ENCODE measurements around the gene CPLX4.

Gene CPLX4

GRCh38 chr18:59278793-59279192, 39.7 kb downstream of the CPLX4 start:
- H3K4me3 ChIP-seq (ENCODE audit: low read depth, low read length), result no peak overlapping the region
- no peak for DNase-seq (ENCODE audit: low read depth)
- TF ChIP-seq, protein P1, sequence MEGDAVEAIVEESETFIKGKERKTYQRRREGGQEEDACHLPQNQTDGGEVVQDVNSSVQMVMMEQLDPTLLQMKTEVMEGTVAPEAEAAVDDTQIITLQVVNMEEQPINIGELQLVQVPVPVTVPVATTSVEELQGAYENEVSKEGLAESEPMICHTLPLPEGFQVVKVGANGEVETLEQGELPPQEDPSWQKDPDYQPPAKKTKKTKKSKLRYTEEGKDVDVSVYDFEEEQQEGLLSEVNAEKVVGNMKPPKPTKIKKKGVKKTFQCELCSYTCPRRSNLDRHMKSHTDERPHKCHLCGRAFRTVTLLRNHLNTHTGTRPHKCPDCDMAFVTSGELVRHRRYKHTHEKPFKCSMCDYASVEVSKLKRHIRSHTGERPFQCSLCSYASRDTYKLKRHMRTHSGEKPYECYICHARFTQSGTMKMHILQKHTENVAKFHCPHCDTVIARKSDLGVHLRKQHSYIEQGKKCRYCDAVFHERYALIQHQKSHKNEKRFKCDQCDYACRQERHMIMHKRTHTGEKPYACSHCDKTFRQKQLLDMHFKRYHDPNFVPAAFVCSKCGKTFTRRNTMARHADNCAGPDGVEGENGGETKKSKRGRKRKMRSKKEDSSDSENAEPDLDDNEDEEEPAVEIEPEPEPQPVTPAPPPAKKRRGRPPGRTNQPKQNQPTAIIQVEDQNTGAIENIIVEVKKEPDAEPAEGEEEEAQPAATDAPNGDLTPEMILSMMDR (IDR thresholded peaks at IDR 0.05; ENCODE audit: low read depth, low read length, missing control alignments), result no peak

DNA sequence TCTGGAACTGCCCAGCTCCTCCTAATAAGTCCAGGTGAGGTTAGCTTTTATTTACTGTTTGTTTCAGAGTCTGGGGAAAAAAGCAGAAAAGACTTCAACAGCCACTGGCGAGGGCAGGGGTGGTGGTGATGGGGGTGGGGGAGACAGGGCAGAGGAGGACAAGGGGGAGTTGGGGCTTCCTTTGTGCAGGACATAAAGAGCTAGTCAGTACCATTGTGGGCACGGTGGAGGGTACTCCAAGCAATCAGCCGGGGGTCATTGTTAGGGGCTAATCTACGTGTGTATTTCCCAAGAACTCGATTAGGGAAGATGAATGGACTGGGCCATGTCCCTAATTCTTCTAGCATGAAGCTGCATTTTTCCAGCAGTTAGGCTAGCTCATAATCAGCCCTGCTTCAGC, 42.4 kb downstream of the CPLX4 start:
- TF ChIP-seq, protein P1 (IDR thresholded peaks at IDR 0.05; ENCODE audit: low read depth, low read length, missing control alignments), result no peak
- no peak overlapping the region for H3K4me3 ChIP-seq (ENCODE audit: low read depth, low read length)
- DNase-seq (ENCODE audit: low read depth), result no peak

GRCh38 chr18:59275406-59275949, 43.0 kb downstream of the CPLX4 start:
- TF ChIP-seq, protein P1 (IDR thresholded peaks at IDR 0.05; ENCODE audit: low read depth, low read length, missing control alignments), result no peak
- no peak overlapping the region for H3K4me3 ChIP-seq (ENCODE audit: low read depth, low read length)
- no peak for DNase-seq (ENCODE audit: low read depth)

GRCh38 chr18:59274533-59274928, 43.9 kb downstream of the CPLX4 start:
- TF ChIP-seq, protein P1 (IDR thresholded peaks at IDR 0.05; ENCODE audit: low read depth, low read length, missing control alignments), result no peak

DNA sequence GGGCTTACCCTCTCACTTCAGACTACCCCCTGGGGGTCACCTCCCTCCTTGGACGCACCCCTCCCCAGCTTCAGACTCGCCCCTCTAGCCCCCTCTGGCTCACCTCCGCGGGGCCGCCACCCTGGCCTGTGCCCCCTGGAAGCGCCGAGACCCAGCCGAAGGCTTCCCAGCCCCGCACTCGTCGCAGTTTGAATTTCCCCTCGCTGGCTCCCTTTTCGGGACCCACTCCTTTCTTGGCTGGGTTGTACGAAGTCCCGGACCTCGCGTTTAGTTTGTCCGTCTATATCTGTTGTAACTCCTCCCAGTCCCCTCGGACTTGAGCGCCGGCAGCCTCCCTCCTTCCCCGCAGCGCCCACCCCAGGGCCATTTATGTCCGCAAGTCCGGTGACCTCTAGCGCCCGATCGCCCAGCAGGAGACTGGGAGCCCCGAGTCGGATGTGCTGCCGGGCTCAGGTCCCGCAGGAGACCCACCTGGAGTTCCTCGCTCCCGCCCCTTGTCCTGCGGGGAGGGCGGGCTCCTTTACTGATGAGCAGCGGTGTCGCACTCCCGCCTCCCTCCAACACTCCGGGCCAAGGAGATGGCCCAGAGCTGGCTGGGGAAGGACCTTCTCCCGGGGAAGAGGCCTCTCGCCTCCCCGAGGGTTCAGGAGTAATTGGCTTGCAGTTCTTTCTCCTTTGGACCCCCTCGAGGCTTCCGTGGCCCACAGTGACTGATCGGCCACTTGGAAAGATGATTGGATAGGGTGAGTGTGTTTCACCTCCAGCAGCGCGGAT, 44.5 kb downstream of the CPLX4 start:
- TF ChIP-seq, protein P1 (IDR thresholded peaks at IDR 0.05; ENCODE audit: low read depth, low read length, missing control alignments), result no peak
- H3K4me3 ChIP-seq (ENCODE audit: low read depth, low read length), result no peak overlapping the region
- no peak for DNase-seq (ENCODE audit: low read depth)

More at GRCh38 chr18:59274533-59274928, 43.9 kb downstream of the CPLX4 start:
- DNase-seq (ENCODE audit: low read depth), result no peak
- H3K4me3 ChIP-seq (ENCODE audit: low read depth, low read length), result no peak overlapping the region

DNA sequence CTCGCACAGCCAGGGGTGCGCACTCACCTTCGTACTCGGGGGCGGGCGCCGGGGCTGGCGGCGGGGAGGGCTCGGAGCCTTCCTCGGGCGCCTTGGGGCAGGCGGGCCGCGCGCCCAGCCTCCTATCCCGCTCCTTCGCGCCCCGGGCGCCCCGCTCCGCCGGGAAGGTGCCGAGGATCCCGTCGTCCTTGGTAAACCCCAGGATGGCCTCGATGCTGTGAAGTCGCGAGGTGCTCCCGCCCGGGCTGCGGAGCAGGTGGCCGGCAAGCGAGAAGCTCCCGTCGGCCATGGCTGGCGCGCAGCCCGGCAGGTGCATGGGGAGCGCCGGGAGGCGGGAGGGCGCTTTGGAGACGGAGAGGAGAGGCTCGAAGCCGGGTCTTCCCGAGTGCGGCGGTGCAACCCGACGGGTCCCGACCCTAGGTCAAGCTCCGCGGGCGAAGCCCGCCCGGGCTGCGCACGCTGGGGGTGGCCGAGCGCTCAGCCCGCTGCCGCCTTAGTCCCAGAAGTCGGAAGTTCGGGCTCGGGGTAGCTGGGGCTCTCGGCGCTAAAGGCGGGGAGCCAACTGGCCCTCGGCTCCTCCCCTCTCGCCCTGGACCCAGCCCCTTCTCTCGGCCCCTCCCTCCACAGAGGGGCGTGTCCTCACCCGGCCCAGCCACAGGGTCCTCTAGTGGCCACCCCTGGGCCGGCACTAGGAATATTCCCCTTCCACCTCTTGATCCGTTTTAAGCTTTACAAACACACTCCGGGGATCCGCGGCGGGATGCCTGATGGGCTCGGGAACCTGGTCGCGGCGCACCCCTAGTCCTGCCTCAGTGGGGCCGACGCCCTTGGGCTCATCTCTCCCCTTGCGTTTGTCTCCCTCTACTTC, 45.3 kb downstream of the CPLX4 start, which contains the start of gene RAX:
Gene RAX (minus strand): TSS at position 564 of the 868 bp plus-strand sequence. CDS start 248 bp downstream, at position 316.
- TF ChIP-seq, protein P1 (IDR thresholded peaks at IDR 0.05; ENCODE audit: low read depth, low read length, missing control alignments), result no peak
- DNase-seq (ENCODE audit: low read depth), result no peak
- no peak within 1 kb of the TSS for H3K4me3 ChIP-seq (ENCODE audit: low read depth, low read length)
